ENCODE data around the gene LEF1.
"Not testable (repeated sequence)": the region's sequence is repeated elsewhere in the genome, so short reads cannot be mapped to it uniquely, and the experiment has no call there.

- TF ChIP-seq CTCF (conservative IDR thresholded peaks at IDR 0.05; ENCODE audit: low read depth in 2 of 2); EZH2phosphoT487 (IDR thresholded peaks at IDR 0.05; ENCODE audit: unreplicated experiment); CREB1 (CRISPR knock-in tag; IDR thresholded peaks at IDR 0.05; ENCODE audit: low read depth); REST (IDR thresholded peaks at IDR 0.05; ENCODE audit: unreplicated experiment); EZH2 (IDR thresholded peaks at IDR 0.05; ENCODE audit: low read depth, unreplicated experiment); POLR2AphosphoS5 (IDR thresholded peaks at IDR 0.05; ENCODE audit: low read depth); ETS1 (IDR thresholded peaks at IDR 0.05); ZNF331 (CRISPR knock-in tag; IDR thresholded peaks at IDR 0.05; ENCODE audit: low read depth): not testable (repeated sequence)
Observed at GRCh38 chr4:108050166-108051111, 118.3 kb downstream of the LEF1 start.

All from GM23338 (cell line).